ENCODE results near the gene LY86. TPM values are rescaled to one million over a fixed set of nuclear protein-coding genes. Genes with fewer than 3 reads are reported as not detected.

Gene LY86
- total RNA-seq, 1 experiment from 2014 or later = not detected

GRCh38 chr6:6593867-6594468 lies 5.4 kb downstream of the LY86 start:
- Mint-ChIP-seq H3K36me3 (no peaks in the 10 kb centered on the region), H3K9me3 (no peaks in the 10 kb centered on the region), H3K4me3 (no peak overlapping the region), H3K4me1 (peaks cover 13% of the 10 kb centered on the region), H3K27me3 (ENCODE audit: low read depth) (peaks cover 3% of the 10 kb centered on the region; the same call in 1 of the 2 replicates), H3K27ac (no peak overlapping the region)
- CTCF ChIA-PET = no interaction called here
- POLR2A ChIA-PET = no interaction called here
- ATAC-seq = no peak
- no peak for DNase-seq (ENCODE audit: low spot score)
- TF ChIP-seq STAT6 (CRISPR knock-in tag; conservative IDR thresholded peaks at IDR 0.05; ENCODE audit: low read depth) (no peak), NR2C2 (CRISPR knock-in tag; IDR thresholded peaks at IDR 0.05) (no peak), TEAD4 (CRISPR knock-in tag; IDR thresholded peaks at IDR 0.05) (no peak), CDX4 (CRISPR knock-in tag; IDR thresholded peaks at IDR 0.05; ENCODE audit: borderline replicate concordance) (no peak), NFYB (CRISPR knock-in tag; conservative IDR thresholded peaks at IDR 0.05; ENCODE audit: low read depth) (no peak), ZNF512 (CRISPR knock-in tag; IDR thresholded peaks at IDR 0.05; ENCODE audit: borderline replicate concordance) (no peak), MXD4 (CRISPR knock-in tag; IDR thresholded peaks at IDR 0.05; ENCODE audit: borderline replicate concordance) (no peak), FOXP1 (CRISPR knock-in tag; IDR thresholded peaks at IDR 0.05; ENCODE audit: borderline replicate concordance) (no peak), MAX (CRISPR knock-in tag; IDR thresholded peaks at IDR 0.05) (no peak), TCF7 (CRISPR knock-in tag; IDR thresholded peaks at IDR 0.05; ENCODE audit: low read depth) (no peak), MLX (CRISPR knock-in tag; IDR thresholded peaks at IDR 0.05) (no peak), ZNF281 (CRISPR knock-in tag; IDR thresholded peaks at IDR 0.05) (no peak), KAT7 (CRISPR knock-in tag; IDR thresholded peaks at IDR 0.05; ENCODE audit: borderline replicate concordance) (no peak), ZNF671 (CRISPR knock-in tag; IDR thresholded peaks at IDR 0.05) (no peak)

GRCh38 chr6:6595025-6595424 lies 6.5 kb downstream of the LY86 start:
- H3K36me3 Mint-ChIP-seq = no peaks in the 10 kb centered on the region
- POLR2A ChIA-PET = no interaction called here
- no peak for ATAC-seq
- TF ChIP-seq ZBTB21 (CRISPR knock-in tag; IDR thresholded peaks at IDR 0.05; ENCODE audit: borderline replicate concordance) (no peak), FOXP1 (CRISPR knock-in tag; IDR thresholded peaks at IDR 0.05; ENCODE audit: borderline replicate concordance) (no peak), ZMAT4 (CRISPR knock-in tag; IDR thresholded peaks at IDR 0.05) (no peak), CTCF (IDR thresholded peaks at IDR 0.05) (no peak), ZNF425 (CRISPR knock-in tag; conservative IDR thresholded peaks at IDR 0.05) (no peak), ELF4 (CRISPR knock-in tag; IDR thresholded peaks at IDR 0.05; ENCODE audit: low read depth) (no peak), MYBL2 (CRISPR knock-in tag; IDR thresholded peaks at IDR 0.05) (no peak)

More at GRCh38 chr6:6595025-6595424, 6.5 kb downstream of the LY86 start:
- DNase-seq (ENCODE audit: low spot score) = no peak
- Mint-ChIP-seq H3K9me3 (no peaks in the 10 kb centered on the region), H3K4me3 (no peak overlapping the region), H3K27ac (no peak overlapping the region), H3K27me3 (ENCODE audit: low read depth) (peaks cover 3% of the 10 kb centered on the region; the same call in 1 of the 2 replicates), H3K4me1 (peaks cover 13% of the 10 kb centered on the region)
- CTCF ChIA-PET = no interaction called here

Measured in WTC11 (cell line).